ENCODE results near the gene CYP1A2. TPM values are rescaled to one million over a fixed set of nuclear protein-coding genes. Genes with fewer than 3 reads are reported as not detected.

The CYP1A2 gene
- total RNA-seq, 2 donors from 2014 or later, result not detected

GRCh38 chr15:74770211-74770903 is 21.7 kb downstream of the CYP1A2 start:
- intact Hi-C loops (cut with DNase I), result loop anchor here (2.0 to 10.0 kb wide), 3 partner anchors 30 to 184 kb away; partner anchors contain the start of gene RPP25 (in 1 of the 2)
- DNase-seq (ENCODE audit: low spot score), result no peak

DNA sequence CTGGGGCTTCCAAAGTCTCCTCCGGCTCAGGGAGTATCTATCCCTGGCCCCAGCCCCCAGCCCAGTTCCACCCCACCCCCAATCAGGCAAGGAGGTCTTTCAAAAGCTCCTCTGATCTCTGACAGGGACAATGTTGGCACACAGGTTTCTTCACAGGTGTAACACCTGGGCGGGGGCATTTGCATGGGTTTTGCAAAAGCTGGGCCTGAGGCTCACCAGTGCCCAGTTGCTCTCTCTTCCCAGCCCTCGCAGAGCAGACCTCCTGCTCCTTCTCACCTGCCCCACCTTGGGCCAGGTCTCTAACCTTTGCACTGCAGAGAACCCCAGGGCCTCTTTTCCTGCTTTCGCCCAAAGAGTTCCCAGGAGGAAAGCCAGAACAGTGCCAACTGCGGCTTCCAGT is 24.7 kb downstream of the CYP1A2 start:
- DNase-seq (ENCODE audit: low spot score), result no peak
- intact Hi-C loops (cut with DNase I), result loop anchor here (5.0 to 10.0 kb wide), 2 partner anchors 174 to 181 kb away; partner anchors contain the start of gene RPP25 (in 1 of the 2)

DNA sequence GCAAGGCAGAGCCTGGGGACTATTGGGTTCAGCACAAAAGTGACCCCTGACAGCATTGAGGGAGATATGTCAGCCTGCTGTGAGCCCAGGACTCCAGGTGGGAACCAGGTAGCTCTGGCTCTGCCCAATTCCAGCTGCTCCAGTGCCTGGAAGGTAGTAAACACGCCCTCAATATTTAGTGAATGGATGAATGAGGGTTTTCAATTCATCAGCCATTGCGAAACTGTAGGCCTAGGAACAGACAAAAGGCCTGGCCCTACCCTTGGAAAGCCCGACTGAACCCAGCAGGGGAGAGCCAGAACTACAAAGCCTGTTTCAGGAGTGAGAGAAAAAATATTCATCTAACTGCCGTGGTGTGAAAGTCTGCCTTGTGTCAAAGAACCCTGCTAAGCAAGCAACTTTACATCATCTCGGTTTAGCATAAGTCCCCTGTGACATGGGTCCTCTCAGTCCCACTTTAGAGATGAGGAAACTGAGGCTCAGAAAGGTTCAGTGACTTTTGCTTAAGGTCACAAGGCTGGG is 25.1 kb downstream of the CYP1A2 start:
- intact Hi-C loops (cut with DNase I), result loop anchor here (5.0 to 10.0 kb wide), 2 partner anchors 174 to 181 kb away; partner anchors contain the start of gene RPP25 (in 1 of the 2)
- no peak for DNase-seq (ENCODE audit: low spot score)

GRCh38 chr15:74775132-74775562 is 26.5 kb downstream of the CYP1A2 start:
- no peak for DNase-seq (ENCODE audit: low spot score)
- intact Hi-C loops (cut with DNase I), result loop anchor here in 1 of 2 donors (10.0 kb wide), 1 partner anchor 180 kb away; the partner anchor contains the start of gene RPP25

GRCh38 chr15:74775894-74776293 is 27.2 kb downstream of the CYP1A2 start:
- intact Hi-C loops (cut with DNase I), result loop anchor here in 1 of 2 donors (1.0 to 10.0 kb wide), 2 partner anchors 21 to 179 kb away; partner anchors contain the start of gene RPP25
- DNase-seq (ENCODE audit: low spot score), result no peak

GRCh38 chr15:74776821-74777768 is 28.4 kb downstream of the CYP1A2 start:
- no peak for DNase-seq (ENCODE audit: low spot score)
- intact Hi-C loops (cut with DNase I), result loop anchor here in 1 of 2 donors (1.0 to 10.0 kb wide), 2 partner anchors 20 to 178 kb away; partner anchors contain the start of gene RPP25

- DNase-seq (ENCODE audit: low spot score), result no peak
- intact Hi-C loops (cut with DNase I), result loop anchor here in 1 of 2 donors (10.0 kb wide), 1 partner anchor 177 kb away; the partner anchor contains the start of gene RPP25
Measured at GRCh38 chr15:74777769-74778598, 29.3 kb downstream of the CYP1A2 start.

DNA sequence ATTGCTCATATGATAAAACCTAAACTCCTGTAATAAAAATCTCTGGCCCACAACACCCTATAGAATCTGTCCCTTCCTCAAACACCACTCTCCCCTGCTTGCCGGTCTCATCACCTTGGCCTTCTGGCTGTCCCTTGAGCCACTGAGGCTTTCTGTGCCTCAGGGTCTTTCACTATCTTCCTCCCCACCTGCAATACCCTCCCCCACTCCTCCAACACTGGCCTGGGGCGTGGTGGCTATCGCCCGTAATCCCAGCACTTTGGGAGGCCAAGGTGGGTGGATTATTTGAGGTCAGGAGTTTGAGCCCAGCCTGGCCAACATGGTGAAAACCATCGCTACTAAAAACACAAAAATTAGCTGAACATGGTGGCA is 29.9 kb downstream of the CYP1A2 start:
- no peak for DNase-seq (ENCODE audit: low spot score)
- intact Hi-C loops (cut with DNase I), result loop anchor here in 1 of 2 donors (10.0 kb wide), 1 partner anchor 176 kb away; the partner anchor contains the start of gene RPP25

GRCh38 chr15:74779162-74779648 is 30.6 kb downstream of the CYP1A2 start:
- no peak for DNase-seq (ENCODE audit: low spot score)
- intact Hi-C loops (cut with DNase I), result loop anchor here in 1 of 2 donors (10.0 kb wide), 1 partner anchor 176 kb away; the partner anchor contains the start of gene RPP25

DNA sequence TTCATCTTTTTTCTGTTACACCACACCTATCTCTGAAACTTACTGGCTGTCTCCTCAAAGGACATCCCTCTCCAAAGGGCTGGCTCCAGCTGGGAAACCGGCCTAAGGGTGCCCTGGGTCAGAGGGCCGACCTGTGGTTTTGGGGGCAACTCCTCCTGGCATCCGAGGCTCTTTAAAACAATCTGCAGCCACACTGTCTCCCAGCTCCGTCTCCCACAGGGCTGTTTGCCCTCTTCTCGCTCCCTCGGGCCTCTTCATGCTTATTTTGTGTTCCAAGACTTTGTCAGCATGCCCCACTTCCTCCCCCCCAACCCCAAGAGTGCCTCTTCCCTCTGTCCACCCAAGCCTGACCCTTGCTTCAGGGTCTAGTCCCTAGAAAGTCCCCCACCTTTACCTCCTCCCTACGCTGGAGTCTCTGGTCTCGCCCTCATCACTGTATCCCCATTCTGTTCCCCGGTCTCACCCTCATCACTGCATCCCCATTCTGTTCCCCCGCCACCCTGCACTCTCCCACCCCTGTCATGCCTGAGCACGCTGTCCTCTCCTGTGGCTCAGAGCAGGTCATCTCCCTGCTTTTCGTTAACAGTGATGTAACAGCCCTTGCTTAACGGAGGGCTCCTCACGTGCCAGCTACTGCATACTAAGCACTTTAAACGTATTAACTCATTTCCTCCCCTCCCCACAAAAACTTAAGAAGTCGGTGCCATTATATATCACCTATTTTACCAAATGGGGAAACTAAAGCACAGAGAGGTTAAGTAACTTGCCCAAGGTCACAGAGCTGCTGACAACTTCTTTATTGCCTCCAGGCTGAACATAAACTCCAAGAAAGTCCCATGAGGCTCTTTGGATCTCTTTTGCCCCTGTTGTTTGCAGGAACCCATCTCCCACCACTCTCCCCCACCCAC is 32.1 kb downstream of the CYP1A2 start:
- intact Hi-C loops (cut with DNase I), result loop anchor here in 1 of 2 donors (5.0 kb wide), 1 partner anchor 62 kb away; the partner anchor contains the start of gene ULK3
- no peak for DNase-seq (ENCODE audit: low spot score)

DNA sequence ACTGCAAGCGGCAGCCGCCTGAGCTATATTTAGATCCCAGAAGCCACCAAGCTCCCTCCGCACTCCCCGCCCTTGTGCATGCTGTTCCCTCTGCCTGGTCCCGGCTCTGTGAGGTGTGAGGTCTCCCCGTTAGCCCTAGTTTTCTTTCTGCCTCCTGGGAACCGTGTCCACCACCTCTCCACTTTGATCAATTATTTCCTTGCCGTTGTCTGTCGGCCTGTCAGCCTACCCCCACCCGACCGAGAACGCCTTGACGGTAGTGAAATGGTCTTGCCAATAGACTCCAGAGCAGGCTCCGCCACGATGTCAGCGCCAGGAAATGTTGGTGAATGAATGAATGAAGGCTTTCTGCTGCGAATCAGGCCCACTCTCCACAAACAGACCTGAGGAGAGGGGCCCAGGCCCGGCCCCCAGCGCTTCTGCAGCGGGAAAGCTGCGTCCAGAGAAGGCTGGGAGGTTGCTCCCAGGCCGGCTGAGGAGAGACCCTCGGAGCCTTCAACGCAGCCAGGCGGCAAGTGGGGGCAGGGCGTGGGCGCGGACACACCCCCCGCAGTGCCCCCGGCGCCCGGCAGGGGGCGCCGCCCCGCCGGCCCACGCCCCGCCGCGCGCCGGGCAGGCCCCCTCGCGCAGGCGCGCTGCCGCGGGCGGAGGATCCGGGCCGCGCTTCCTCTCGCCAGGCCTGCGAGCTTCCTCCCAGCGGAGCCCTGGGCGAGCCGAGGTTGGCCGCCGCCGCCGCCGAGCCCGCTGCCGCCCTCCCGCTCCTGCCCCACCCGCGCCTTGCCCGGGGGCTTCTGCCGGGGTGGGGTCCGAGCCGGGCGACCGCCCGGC is 33.0 kb downstream of the CYP1A2 start, which contains the start of gene CSK:
Gene CSK, plus strand, starts transcription at position 650 of the 828 bp plus-strand sequence. CDS start 16,218 bp downstream, outside the sequence.
- DNase-seq (ENCODE audit: low spot score), result peak; percentile 93
- intact Hi-C loops (cut with DNase I), result loop anchor here in 1 of 2 donors (5.0 kb wide), 1 partner anchor 61 kb away; the partner anchor contains the start of gene ULK3

DNA sequence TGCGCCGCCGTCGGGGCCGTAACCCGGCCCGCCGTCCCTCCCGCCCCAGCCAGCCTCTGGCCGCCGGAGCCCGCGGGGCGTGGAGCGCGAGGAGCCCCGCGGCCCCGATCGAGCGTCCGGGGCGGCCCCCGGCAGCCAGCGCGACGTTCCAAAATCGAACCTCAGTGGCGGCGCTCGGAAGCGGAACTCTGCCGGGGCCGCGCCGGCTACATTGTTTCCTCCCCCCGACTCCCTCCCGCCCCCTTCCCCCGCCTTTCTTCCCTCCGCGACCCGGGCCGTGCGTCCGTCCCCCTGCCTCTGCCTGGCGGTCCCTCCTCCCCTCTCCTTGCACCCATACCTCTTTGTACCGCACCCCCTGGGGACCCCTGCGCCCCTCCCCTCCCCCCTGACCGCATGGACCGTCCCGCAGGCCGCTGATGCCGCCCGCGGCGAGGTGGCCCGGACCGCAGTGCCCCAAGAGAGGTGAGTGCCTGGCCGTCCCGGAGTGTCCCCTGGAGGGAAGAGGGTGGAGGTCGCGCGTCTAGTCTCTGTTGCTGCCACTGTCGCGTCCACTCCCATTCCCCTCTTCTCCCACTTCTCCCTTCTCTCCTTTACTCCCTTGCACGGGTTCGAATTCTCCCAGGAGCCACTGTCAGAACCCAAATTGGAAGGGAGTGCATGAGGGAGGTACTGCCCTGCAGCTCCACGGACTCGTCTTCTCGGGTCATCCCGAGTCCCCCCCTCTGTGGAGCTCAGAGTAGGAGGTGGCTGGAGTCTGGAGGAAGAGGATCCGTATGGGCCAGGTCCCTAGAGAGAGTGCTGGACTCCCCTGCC is 33.8 kb downstream of the CYP1A2 start:
- peak; percentile 89 for DNase-seq (ENCODE audit: low spot score)
- intact Hi-C loops (cut with DNase I), result loop anchor here in 1 of 2 donors (5.0 kb wide), 1 partner anchor 60 kb away; the partner anchor contains the start of gene ULK3

DNA sequence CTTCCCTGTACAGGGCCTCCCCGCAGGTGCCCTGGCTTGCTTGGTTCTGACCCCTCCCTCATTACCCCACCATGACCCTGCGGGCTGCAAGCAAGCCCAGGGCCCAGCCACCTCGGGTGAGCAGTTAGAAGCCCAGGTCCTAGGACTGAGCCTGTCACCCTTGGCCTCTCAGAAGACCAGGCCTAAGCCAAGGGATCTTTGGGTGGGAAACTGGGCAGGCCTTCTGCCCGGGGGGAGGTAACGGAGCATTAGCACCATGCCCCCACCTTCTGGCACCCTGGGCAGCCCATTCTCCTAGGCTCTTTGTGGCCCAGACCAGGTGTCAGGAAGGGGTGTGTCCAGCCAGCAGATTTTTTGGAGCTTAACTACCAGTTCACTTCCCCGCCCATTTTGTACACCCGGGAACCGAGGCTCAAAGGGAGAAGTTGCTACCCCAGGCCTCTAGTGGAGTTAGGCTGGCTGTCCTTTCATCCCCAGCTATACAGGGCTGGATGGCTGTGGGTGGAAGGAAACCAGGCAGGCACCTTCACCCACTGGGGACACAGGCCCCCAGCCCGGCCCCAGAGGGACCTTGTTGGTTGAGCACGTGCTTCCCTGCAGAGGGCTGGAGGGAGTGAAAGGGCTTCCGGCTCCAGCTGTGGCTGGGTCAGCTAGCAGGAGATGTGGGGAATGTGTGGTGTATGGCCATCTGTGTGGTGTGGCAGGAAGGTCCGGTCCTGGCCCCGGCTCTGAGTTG is 34.6 kb downstream of the CYP1A2 start:
- intact Hi-C loops (cut with DNase I), result loop anchor here in 1 of 2 donors (5.0 kb wide), 1 partner anchor 59 kb away; the partner anchor contains the start of gene ULK3
- DNase-seq (ENCODE audit: low spot score), result peak; percentile 80

DNA sequence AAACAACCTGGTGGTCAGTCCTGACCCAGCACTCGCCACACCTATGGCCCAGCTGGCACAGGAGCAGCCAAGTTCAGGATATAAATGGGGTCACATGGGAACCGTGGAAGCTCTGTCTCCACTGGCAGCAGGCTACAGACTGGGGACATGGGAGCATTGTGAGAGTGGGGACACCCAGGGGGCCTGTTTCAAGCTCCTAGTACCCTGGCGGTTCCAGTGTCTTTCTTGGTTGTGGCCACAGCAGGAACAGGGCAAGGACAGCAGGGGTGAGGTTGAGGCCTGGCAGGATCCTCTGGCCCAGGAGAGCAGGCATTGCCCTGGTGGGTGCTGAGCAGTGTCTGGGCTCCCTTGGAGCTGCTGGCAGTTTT is 35.1 kb downstream of the CYP1A2 start:
- intact Hi-C loops (cut with DNase I), result loop anchor here in 1 of 2 donors (5.0 kb wide), 1 partner anchor 59 kb away; the partner anchor contains the start of gene ULK3

More for the DNA sequence above, 35.1 kb downstream of the CYP1A2 start:
- DNase-seq (ENCODE audit: low spot score), result no peak

All from posterior vena cava (tissue), 2 donors.